IMR-90 (cell line): ENCODE data around the gene ELP2. TPM values are rescaled to one million over a fixed set of nuclear protein-coding genes. Genes with fewer than 3 reads are reported as not detected.

ENCODE experiments used
- ATAC-seq: fragments of 200-7000 bp; cut with Tn5 transposase; 2 replicates; pipeline ENCODE4 v1.9.1; 2020; ENCODE audit warnings: low read depth, mild to moderate bottlenecking, moderate library complexity
- BruUV-seq: library from RNA; stranded (reverse); fragments of 400-500 nt; replicated peaks from 2 replicates; lab custom pipeline; 2021; lab: Mats Ljungman, UMichigan
- CTCF ChIA-PET: fragments of 300-600 bp; formaldehyde crosslinking; extraction: SDS; loops from one replicate; lab custom pipeline; 2021; ENCODE audit warnings: antibody characterized with exemption; lab: Yijun Ruan, JAX
- POLR2A ChIA-PET: fragments of 300-600 bp; sonication (Branson Sonifier 250); formaldehyde crosslinking; loops from one replicate; lab custom pipeline; 2022; ENCODE audit warnings: antibody characterized with exemption; ENCODE audit not compliant: unreplicated experiment; lab: Charles Lee
- DNase-seq: peaks from one replicate; pipeline ENCODE4 v3.0.0; 2013
- H2AFZ ChIP-seq: replicated peaks from 2 replicates; pipeline ENCODE3; 2013; ENCODE audit warnings: low read length, mild to moderate bottlenecking; ENCODE audit not compliant: poor library complexity
- H2AK5ac ChIP-seq: 2 replicates; pipeline ENCODE4 v1.6.1; 2013; ENCODE audit warnings: low read depth, low read length, inconsistent platforms
- H2AK9ac ChIP-seq: replicated peaks from 2 replicates; pipeline ENCODE3; 2013; ENCODE audit warnings: mild to moderate bottlenecking, low read depth, low read length, moderate library complexity; ENCODE audit not compliant: poor library complexity
- H2BK120ac ChIP-seq: 2 replicates; pipeline ENCODE4 v1.6.1; 2013; ENCODE audit warnings: low read depth, low read length, inconsistent platforms
- H2BK15ac ChIP-seq: 3 replicates; pipeline ENCODE4 v1.6.1; 2013; ENCODE audit warnings: low read depth, low read length, inconsistent platforms
- H2BK20ac ChIP-seq: 2 replicates; pipeline ENCODE4 v1.6.1; 2013; ENCODE audit warnings: low read depth, mild to moderate bottlenecking, inconsistent platforms, low read length, moderate library complexity
- H2BK5ac ChIP-seq: 2 replicates; pipeline ENCODE4 v1.6.1; 2013; ENCODE audit warnings: mild to moderate bottlenecking, low read depth, low read length, inconsistent platforms; ENCODE audit not compliant: poor library complexity, severe bottlenecking
- H3K14ac ChIP-seq: replicated peaks from 2 replicates; pipeline ENCODE4 v1.6.1; 2013; ENCODE audit warnings: low read depth, low read length, inconsistent platforms
- H3K18ac ChIP-seq: 2 replicates; pipeline ENCODE4 v1.6.1; 2013; ENCODE audit warnings: low read depth, low read length, control low read depth
- H3K23ac ChIP-seq: 2 replicates; pipeline ENCODE4 v1.6.1; 2013; ENCODE audit warnings: low read depth, low read length, inconsistent platforms
- H3K27ac ChIP-seq: 2 replicates; pipeline ENCODE4 v1.5.1; 2013; ENCODE audit warnings: mild to moderate bottlenecking, control low read depth, low read length; ENCODE audit not compliant: insufficient read depth
- H3K27me3 ChIP-seq: 2 replicates; pipeline ENCODE4 v1.6.1; 2013; ENCODE audit warnings: low read length; ENCODE audit not compliant: control insufficient read depth, insufficient read depth
- H3K36me3 ChIP-seq: 2 replicates; pipeline ENCODE4 v1.6.1; 2013; ENCODE audit warnings: low read length, mixed read lengths; ENCODE audit not compliant: control insufficient read depth, insufficient read depth
- H3K4ac ChIP-seq: 2 replicates; pipeline ENCODE4 v1.6.1; 2013; ENCODE audit warnings: low read depth, low read length, inconsistent platforms
- H3K4me1 ChIP-seq: 2 replicates; pipeline ENCODE4 v1.6.1; 2013; ENCODE audit warnings: low read length, mixed read lengths; ENCODE audit not compliant: control insufficient read depth, insufficient read depth
- H3K4me2 ChIP-seq: 2 replicates; pipeline ENCODE4 v1.6.1; 2013; ENCODE audit warnings: low read depth, mild to moderate bottlenecking, control low read depth, low read length, moderate library complexity
- H3K4me3 ChIP-seq: 2 replicates; pipeline ENCODE4 v1.5.1; 2013; ENCODE audit warnings: low read depth, mild to moderate bottlenecking, control low read depth, low read length, moderate library complexity; ENCODE audit not compliant: insufficient read depth
- H3K56ac ChIP-seq: 2 replicates; pipeline ENCODE4 v1.6.1; 2013; ENCODE audit warnings: low read length, inconsistent platforms; ENCODE audit not compliant: insufficient read depth; ENCODE audit errors: extremely low read depth
- H3K79me1 ChIP-seq, 2 experiments: 2 replicates each; pipeline ENCODE4 v1.6.1; 2013; ENCODE audit warnings: low read length in 2 of 2, inconsistent platforms in 1 of 2, low read depth in 1 of 2
- H3K9ac ChIP-seq: 2 replicates; pipeline ENCODE4 v1.6.1; 2013; ENCODE audit warnings: low read depth, low read length, control low read depth
- H3K9me1 ChIP-seq: 2 replicates; pipeline ENCODE4 v1.6.1; 2013; ENCODE audit warnings: low read length, inconsistent platforms; ENCODE audit not compliant: insufficient read depth
- H3K9me3 ChIP-seq: 2 replicates; pipeline ENCODE4 v1.6.1; 2013; ENCODE audit warnings: low read length; ENCODE audit not compliant: control insufficient read depth, insufficient read depth
- H4K20me1 ChIP-seq: 2 replicates; pipeline ENCODE4 v1.6.1; 2013; ENCODE audit warnings: low read length, inconsistent platforms; ENCODE audit not compliant: insufficient read depth
- H4K5ac ChIP-seq: 2 replicates; pipeline ENCODE4 v1.6.1; 2013; ENCODE audit warnings: mild to moderate bottlenecking, low read depth, low read length, control low read depth
- H4K8ac ChIP-seq, 2 experiments: 2 replicates each; pipeline ENCODE4 v1.6.1; 2013; ENCODE audit warnings: low read depth in 2 of 2, low read length in 2 of 2, control low read depth in 1 of 2, inconsistent platforms in 1 of 2
- H4K91ac ChIP-seq: 2 replicates; pipeline ENCODE4 v1.6.1; 2013; ENCODE audit warnings: low read depth, low read length, inconsistent platforms; ENCODE audit not compliant: insufficient read depth
- BHLHE40 ChIP-seq: fragments of 150-350 bp; IDR thresholded peaks from 2 replicates; pipeline ENCODE4 v1.6.1; 2016; ENCODE audit warnings: mild to moderate bottlenecking, low read depth, low read length
- FOS ChIP-seq: fragments of 150-350 bp; IDR thresholded peaks from 2 replicates; pipeline ENCODE4 v1.6.1; 2016; ENCODE audit warnings: low read depth, low read length
- MAZ ChIP-seq: IDR thresholded peaks from 2 replicates; pipeline ENCODE4 v1.6.1; 2012; ENCODE audit warnings: low read depth, mild to moderate bottlenecking, low read length, improper control_type of control experiment, moderate library complexity, borderline replicate concordance
- NFE2L2 ChIP-seq: fragments of 150-350 bp; IDR thresholded peaks from 2 replicates; pipeline ENCODE4 v1.6.1; 2016; ENCODE audit warnings: low read depth, mild to moderate bottlenecking, low read length
- POLR2A ChIP-seq: IDR thresholded peaks from 2 replicates; pipeline ENCODE4 v1.6.1; 2012; ENCODE audit warnings: mild to moderate bottlenecking, low read depth, low read length
- WGBS, 2 experiments: methylation state at CpG; one replicate each; pipeline versions ENCODE4 v1.1.5 to v1.1.7; 2013; ENCODE audit warnings: missing lambda C conversion rate in 2 of 2; ENCODE audit not compliant: insufficient read length in 1 of 2; ENCODE audit errors: extremely low coverage in 2 of 2; 5-methylcytosine and 5-hydroxymethylcytosine counted together
- dilution Hi-C: fragments of 300-500 bp; cut with HindIII; formaldehyde crosslinking; loops from one replicate; pipeline ENCODE4 v1.14.3; 2018; ENCODE audit warnings: low sequenced_read_pairs; ENCODE audit not compliant: unreplicated experiment
- in situ Hi-C: fragments of 300-500 bp; cut with MboI; formaldehyde crosslinking; loops from 3 replicates; pipeline ENCODE4 v1.14.3; 2019; ENCODE audit warnings: low sequenced_read_pairs, inconsistent platforms, mixed read lengths
- intact Hi-C: fragments of 100-400 bp; cut with micrococcal nuclease; formaldehyde crosslinking; loops from 2 replicates; pipeline ENCODE4 v1.10.0; 2022
- polyA plus RNA-seq, 3 experiments: library from polyadenylated mRNA; depleted of rRNA; stranded (reverse); fragments of >200 nt; gene quantifications; 2 replicates each; pipeline ENCODE4 v1.2.3, GENCODE V29; 2012; ENCODE audit warnings: low replicate concordance in 1 of 3
- total RNA-seq: library from RNA; depleted of rRNA; stranded (reverse); fragments of >200 nt; gene quantifications from 2 replicates; pipeline ENCODE4 v1.2.3, GENCODE V29; 2012
- TF ChIP-seq, protein P1 (sequence below): conservative IDR thresholded peaks from 2 replicates; pipeline ENCODE4 v1.5.1; 2012; ENCODE audit warnings: mild to moderate bottlenecking, low read depth, low read length, improper control_type of control experiment

The ELP2 gene
- total and polyA plus RNA-seq, 2 of the 4 experiments (the other 2 are of a cell fraction), result 48.1 to 161 TPM

DNA sequence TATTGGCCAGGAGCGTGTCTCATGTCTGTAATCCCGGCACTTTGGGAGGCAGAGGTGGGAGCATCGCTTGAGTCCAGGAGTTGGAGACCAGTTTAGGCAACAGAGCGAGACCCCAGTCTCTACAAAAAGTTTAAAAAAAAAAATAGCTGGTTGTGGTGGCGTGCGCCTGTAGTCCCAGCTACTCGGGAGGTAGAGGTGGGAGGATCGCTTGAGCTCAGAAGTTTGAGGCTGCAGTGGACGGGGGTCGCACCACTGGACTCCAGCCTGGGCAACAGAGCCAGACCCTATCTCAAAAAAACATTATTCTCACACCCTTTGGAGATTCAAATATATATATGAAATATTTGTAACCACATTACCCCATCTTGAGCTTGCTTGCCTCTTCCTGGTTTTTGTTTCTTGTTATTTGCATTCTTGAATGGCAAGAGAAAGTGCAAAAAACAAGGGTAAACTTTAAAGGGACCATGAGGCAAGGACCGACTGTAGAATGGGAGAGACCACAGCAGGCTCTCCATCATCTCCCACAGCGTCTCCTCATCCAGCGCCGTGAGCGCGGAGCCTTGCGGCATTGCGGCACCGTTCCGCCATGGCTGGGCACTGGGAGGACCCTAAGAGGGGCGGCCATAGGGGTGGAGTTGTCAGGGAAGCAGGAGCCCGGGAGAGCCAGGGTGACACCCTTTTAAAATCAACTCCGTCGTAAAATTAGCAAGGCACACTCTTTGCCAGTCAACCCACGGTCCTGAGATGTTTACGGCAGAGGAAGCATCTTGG lies 1.4 kb downstream of the ELP2 start:
- no peak overlapping the region for H3K9ac ChIP-seq
- H3K4me3 ChIP-seq, result peak overlapping the region; percentile 89
- no peak overlapping the region for H3K18ac ChIP-seq
- no peak overlapping the region for H3K56ac ChIP-seq
- WGBS, 2 experiments, result 88% methylated on average over 6 of the region's 26 CpGs; no CpG with 5 or more reads in 1 of the 2 experiments
- in situ Hi-C loops, result no loop called here
- no peaks in the 10 kb centered on the region for H3K27me3 ChIP-seq
- H4K20me1 ChIP-seq, result peaks cover 53% of the 10 kb centered on the region
- DNase-seq, result no peak
- no peak for ATAC-seq
- H3K36me3 ChIP-seq, result peaks cover 11% of the 10 kb centered on the region
- H2BK5ac ChIP-seq, result no peak overlapping the region
- peaks cover 14% of the 10 kb centered on the region for H3K9me1 ChIP-seq
- peak overlapping the region; percentile 93 for H3K4me2 ChIP-seq
- no peak overlapping the region for H2AK9ac ChIP-seq
- no peak overlapping the region for H3K27ac ChIP-seq
- no peak overlapping the region for H2AFZ ChIP-seq
- H2AK5ac ChIP-seq, result no peak overlapping the region
- dilution Hi-C loops, result no loop called here
- H3K14ac ChIP-seq, result no peak overlapping the region; the same call in 1 of the 2 replicates
- no peak overlapping the region for H3K4ac ChIP-seq
- H4K8ac ChIP-seq, result no peak overlapping the region
- ChIA-PET CTCF (no interaction called here), POLR2A (interaction anchor here (0.7 kb wide), 1 partner anchor 245 kb away, joined by 15 read pairs; no protein-coding TSS in a partner anchor)
- no peak overlapping the region for H2BK20ac ChIP-seq
- H2BK15ac ChIP-seq, result no peak overlapping the region
- no peak overlapping the region for H4K5ac ChIP-seq
- H3K79me1 ChIP-seq, result peaks cover 14 to 68% of the 10 kb centered on the region in 2 experiments
- 0 out of 2 replicates have a peak overlapping the region, but pooled peaks have one; percentile 1 for H3K23ac ChIP-seq
- H2BK120ac ChIP-seq, result no peak overlapping the region
- H4K91ac ChIP-seq, result no peak overlapping the region
- peaks cover 8% of the 10 kb centered on the region for H3K4me1 ChIP-seq
- TF ChIP-seq POLR2A (no peak), NFE2L2 (no peak), BHLHE40 (no peak), MAZ (no peak), FOS (no peak)
- TF ChIP-seq, protein P1, sequence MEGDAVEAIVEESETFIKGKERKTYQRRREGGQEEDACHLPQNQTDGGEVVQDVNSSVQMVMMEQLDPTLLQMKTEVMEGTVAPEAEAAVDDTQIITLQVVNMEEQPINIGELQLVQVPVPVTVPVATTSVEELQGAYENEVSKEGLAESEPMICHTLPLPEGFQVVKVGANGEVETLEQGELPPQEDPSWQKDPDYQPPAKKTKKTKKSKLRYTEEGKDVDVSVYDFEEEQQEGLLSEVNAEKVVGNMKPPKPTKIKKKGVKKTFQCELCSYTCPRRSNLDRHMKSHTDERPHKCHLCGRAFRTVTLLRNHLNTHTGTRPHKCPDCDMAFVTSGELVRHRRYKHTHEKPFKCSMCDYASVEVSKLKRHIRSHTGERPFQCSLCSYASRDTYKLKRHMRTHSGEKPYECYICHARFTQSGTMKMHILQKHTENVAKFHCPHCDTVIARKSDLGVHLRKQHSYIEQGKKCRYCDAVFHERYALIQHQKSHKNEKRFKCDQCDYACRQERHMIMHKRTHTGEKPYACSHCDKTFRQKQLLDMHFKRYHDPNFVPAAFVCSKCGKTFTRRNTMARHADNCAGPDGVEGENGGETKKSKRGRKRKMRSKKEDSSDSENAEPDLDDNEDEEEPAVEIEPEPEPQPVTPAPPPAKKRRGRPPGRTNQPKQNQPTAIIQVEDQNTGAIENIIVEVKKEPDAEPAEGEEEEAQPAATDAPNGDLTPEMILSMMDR, result no peak
- no peaks in the 10 kb centered on the region for H3K9me3 ChIP-seq
- intact Hi-C loops, result no loop called here
- BruUV-seq, result no TSS peak
